HEK293 (cell line): Measurements from ENCODE around the gene GUCY2D.
"Not testable (repeated sequence)": the region's sequence is repeated elsewhere in the genome, so short reads cannot be mapped to it uniquely, and the experiment has no call there.

Experiments
- CTCF ChIP-seq: fragments of 450-650 bp; formaldehyde crosslinking; IDR thresholded peaks from 2 replicates; pipeline ENCODE4 v1.5.1; 2016; ENCODE audit warnings: missing biosample characterization, missing genetic modification characterization
- ELK4 ChIP-seq: IDR thresholded peaks from 2 replicates; pipeline ENCODE4 v1.6.1; 2011; ENCODE audit warnings: mild to moderate bottlenecking, low read depth, low read length, borderline replicate concordance
- KLF9 ChIP-seq: fragments of 450-650 bp; formaldehyde crosslinking; IDR thresholded peaks from 2 replicates; pipeline ENCODE4 v1.5.1; 2016; ENCODE audit warnings: missing biosample characterization, missing genetic modification characterization, low read depth
- MYNN ChIP-seq: fragments of 450-650 bp; formaldehyde crosslinking; IDR thresholded peaks from 2 replicates; pipeline ENCODE4 v1.5.1; 2016; ENCODE audit warnings: missing biosample characterization, missing genetic modification characterization, borderline replicate concordance
- REST ChIP-seq: fragments of 450-650 bp; formaldehyde crosslinking; IDR thresholded peaks from 2 replicates; pipeline ENCODE4 v1.5.1; 2016; ENCODE audit warnings: missing biosample characterization, missing genetic modification characterization
- SP3 ChIP-seq: fragments of 450-650 bp; formaldehyde crosslinking; IDR thresholded peaks from 2 replicates; pipeline ENCODE4 v1.5.1; 2016; ENCODE audit warnings: missing biosample characterization, missing genetic modification characterization
- ZBTB48 ChIP-seq: fragments of 450-650 bp; formaldehyde crosslinking; IDR thresholded peaks from 2 replicates; pipeline ENCODE4 v1.5.1; 2016; ENCODE audit warnings: missing biosample characterization, missing genetic modification characterization
- ZNF138 ChIP-seq: fragments of 450-650 bp; formaldehyde crosslinking; IDR thresholded peaks from 2 replicates; pipeline ENCODE4 v1.5.1; 2016; ENCODE audit warnings: missing biosample characterization, missing genetic modification characterization, borderline replicate concordance
- ZNF274 ChIP-seq, 2 experiments: fragments of 200-500 bp in 1 of 2; fragments of 450-650 bp in 1 of 2; sonication (Bioruptor generic) in 1 of 2; formaldehyde crosslinking in 1 of 2; IDR thresholded peaks; 2 replicates each; pipeline versions ENCODE4 v1.5.1 to v1.6.1; 2014 to 2016; ENCODE audit warnings: borderline replicate concordance in 1 of 2, inconsistent platforms in 1 of 2, low read length in 1 of 2, missing biosample characterization in 1 of 2, missing genetic modification characterization in 1 of 2
- ZNF362 ChIP-seq: fragments of 450-650 bp; formaldehyde crosslinking; IDR thresholded peaks from 2 replicates; pipeline ENCODE4 v1.5.1; 2016; ENCODE audit warnings: missing biosample characterization, missing genetic modification characterization
- ZNF398 ChIP-seq: fragments of 450-650 bp; formaldehyde crosslinking; IDR thresholded peaks from 2 replicates; pipeline ENCODE4 v1.5.1; 2017; ENCODE audit warnings: missing biosample characterization, missing genetic modification characterization
- ZSCAN18 ChIP-seq: fragments of 450-650 bp; formaldehyde crosslinking; IDR thresholded peaks from 2 replicates; pipeline ENCODE4 v1.5.1; 2016; ENCODE audit warnings: missing biosample characterization, missing genetic modification characterization
- ZSCAN30 ChIP-seq: fragments of 450-650 bp; IDR thresholded peaks from 2 replicates; pipeline ENCODE4 v1.5.1; 2018; ENCODE audit warnings: missing biosample characterization, mild to moderate bottlenecking, missing genetic modification characterization, moderate library complexity
- ZXDB ChIP-seq: fragments of 450-650 bp; formaldehyde crosslinking; IDR thresholded peaks from 2 replicates; pipeline ENCODE4 v1.5.1; 2016; ENCODE audit warnings: missing biosample characterization, missing genetic modification characterization

- TF ChIP-seq CTCF (tag by site-specific recombination); ZNF274 (IDR thresholded peaks at IDR 0.05; ENCODE audit: low read length); ZNF274 (tag by site-specific recombination; IDR thresholded peaks at IDR 0.05; ENCODE audit: borderline replicate concordance); ZSCAN30 (tag by site-specific recombination); KLF9 (tag by site-specific recombination); ZNF138; ZNF362; ZSCAN18 (tag by site-specific recombination); SP3 (tag by site-specific recombination); MYNN (tag by site-specific recombination); ZBTB48; ZXDB (tag by site-specific recombination); ZNF398; REST; ELK4: not testable (repeated sequence)
These were observed 59.4 kb downstream of the GUCY2D start for GRCh38 chr17:8061851-8062250.
